Embryonic facial prominence (tissue), 1 donor: Measurements from ENCODE around the gene CLCF1.
A peak's percentile ranks its signal among the peaks of the same experiment; 100 is the strongest.

Source experiments
- DNase-seq: peaks from one replicate; pipeline ENCODE4 v3.0.0-alpha.2; 2016; ENCODE audit errors: extremely low spot score

Gene CLCF1

DNA sequence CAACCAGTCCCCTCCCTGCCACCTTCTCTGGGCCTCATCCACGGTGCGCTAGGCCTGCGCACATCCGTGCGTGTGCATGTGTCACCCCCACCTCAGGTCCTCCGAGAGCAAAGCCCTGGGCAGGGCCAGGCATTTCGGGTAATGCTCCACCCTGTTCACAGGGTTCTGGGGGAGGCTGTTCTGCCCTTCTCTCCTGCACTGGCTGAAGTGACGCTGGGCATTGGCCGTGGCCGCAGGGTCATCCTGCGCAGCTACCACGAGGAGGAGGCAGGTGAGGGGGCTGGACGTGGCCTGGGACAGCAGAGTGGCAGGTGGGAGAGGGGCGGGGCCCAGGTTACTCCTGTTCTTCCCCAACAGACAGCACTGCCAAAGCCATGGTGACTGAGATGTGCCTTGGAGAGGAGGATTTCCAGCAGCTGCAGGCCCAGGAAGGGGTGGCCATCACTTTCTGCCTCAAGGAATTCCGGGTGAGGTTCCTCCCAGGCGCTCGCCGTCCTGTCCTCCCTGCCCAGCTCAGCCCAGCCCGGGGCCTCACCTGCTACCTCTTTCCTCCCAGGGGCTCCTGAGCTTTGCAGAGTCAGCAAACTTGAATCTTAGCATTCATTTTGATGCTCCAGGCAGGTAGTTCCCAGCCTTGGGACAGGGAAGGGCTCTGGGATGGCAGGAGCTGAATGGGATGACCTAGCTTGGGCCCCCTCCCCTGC is 22.3 kb upstream of the CLCF1 start:
- no peak for DNase-seq

DNA sequence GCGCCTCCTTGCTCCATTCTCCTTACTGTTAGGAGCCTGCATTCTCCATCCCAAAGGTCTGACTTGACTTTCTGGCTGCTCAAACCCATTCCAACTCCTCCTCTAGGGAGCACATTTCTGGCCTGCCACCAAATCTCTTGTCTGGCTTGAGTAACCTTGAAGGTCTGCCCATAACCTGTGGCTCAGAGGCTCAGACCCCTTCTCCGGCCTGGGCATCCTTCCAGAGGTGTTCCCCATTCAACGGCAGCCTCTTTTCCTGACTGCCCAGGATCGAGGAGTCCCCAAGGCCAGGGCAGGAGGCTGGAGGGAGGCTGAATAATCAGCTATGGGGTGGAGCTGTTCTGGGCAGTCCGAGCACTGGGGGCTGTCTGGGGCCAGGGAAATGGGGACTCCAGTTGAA is 20.6 kb upstream of the CLCF1 start:
- DNase-seq = no peak

DNA sequence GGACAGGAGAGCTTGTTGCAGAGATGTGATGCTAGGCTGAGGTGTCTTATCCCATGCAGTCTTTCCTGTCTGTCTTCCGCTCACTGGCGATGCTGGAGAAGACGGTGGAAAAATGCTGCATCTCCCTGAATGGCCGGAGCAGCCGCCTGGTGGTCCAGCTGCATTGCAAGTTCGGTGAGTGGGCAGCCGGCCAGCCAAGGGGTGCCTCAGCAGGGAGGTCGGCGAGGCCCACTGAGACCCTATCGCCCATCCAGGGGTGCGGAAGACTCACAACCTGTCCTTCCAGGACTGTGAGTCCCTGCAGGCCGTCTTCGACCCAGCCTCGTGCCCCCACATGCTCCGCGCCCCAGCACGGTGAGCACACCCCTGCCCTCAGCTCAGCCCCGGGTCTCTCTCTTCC is 20.0 kb upstream of the CLCF1 start:
- DNase-seq = no peak

DNA sequence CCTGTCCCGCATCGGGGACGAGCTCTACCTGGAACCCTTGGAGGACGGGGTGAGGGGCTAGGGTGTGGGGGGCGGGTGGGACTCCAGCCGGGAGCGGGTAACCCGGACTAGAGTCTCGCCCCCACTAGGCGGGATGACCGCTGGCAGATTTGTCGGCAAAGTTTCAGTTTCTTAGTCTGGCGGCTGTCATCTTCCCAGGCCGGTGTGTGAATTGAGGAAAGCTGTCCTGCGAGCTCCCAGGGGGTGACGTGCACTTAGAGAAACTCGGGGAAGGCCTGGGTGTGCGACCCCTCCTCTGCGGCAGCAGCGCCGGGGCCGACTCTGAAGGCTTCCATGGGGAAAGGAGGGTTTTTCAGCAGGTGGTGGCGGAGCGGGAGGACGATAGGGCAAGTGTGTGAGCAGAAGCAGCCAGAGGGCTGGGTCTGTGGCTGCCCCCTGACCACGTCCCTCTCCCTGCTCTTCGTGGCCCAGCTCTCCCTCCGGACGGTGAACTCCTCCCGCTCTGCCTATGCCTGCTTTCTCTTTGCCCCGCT is 18.9 kb upstream of the CLCF1 start:
- no peak for DNase-seq

DNA sequence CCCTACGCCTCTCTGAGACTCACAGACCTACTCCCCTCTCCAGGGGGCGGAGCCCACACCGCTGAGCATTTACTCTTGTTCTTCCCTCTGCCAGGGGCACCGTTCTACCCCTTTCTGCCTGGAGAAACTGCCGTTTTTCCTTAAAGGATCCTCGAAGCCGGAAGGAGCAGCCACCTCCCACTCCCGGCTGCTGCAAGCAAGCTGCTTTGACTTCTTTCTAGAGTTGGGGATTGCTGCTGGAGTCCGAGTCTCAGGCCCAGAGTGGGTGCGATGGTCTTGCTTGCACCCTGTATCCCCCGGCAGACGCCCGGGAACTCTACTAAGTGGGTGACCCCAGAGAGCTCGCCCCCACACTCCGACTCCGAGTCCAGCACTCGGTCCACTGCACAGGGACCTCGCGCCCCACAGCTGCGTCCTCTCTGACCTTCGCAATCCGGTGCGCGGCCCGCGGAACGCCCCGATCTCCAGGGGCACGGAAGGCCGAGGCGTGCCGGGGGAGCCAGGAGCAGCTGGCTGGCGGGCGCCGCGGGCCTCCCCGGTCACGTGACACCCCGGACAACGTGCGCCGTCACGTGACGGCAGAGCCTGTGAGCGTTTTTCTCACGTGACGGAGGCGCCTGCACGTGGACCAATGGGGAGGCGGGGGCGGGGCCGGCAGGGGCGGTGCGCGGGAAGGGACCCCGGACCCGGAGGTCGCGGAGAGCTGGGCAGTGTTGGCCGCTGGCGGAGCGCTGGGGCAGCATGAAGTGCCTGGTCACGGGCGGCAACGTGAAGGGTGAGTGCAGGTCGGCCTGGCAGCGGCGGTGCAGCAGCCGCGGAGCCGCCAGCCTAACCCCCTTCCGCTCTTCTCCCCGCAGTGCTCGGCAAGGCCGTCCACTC is 18.1 kb upstream of the CLCF1 start, which contains the start of gene RAD9A:
TSS of gene RAD9A (plus strand) at position 683 of the 879 bp plus-strand sequence. CDS start at position 742, 59 bp downstream.
- DNase-seq = peak; percentile 87

DNA sequence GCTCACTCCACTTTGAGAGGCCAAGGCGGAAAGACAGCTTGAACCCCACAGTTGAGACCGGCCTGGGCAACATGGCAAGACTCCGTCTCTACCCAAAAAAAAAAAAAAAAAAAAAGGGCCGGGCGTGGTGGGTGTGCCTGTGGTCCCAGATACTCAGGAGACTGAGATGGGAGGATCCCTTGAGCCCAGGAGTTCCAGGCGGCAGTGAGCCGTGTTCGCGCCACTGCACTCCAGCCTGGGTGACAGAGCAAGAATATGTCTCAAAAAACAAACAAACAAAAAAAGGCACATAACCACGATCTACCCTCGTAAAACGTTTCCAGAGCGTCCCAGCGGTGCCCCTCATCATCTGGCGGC is 17.5 kb upstream of the CLCF1 start:
- DNase-seq = no peak

DNA sequence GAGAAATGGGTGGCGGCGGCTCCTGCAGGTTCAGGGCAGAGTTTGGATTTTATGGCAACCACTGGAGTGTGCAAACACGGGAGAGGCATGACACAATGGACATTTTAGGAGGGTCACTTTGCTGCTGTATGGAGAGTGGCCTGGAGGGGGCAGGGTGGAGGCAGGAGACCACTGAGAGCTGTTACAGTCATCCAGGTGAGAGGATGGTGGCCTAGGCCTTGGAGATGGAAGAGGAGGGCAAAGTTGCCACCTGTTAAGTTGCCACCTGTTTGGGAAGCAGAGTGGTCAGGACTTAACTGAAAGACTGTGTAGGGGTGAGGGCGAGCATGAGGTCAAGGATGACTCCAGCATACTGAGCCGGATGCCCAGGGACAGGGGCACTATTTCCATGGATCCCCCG is 16.1 kb upstream of the CLCF1 start:
- DNase-seq = no peak

DNA sequence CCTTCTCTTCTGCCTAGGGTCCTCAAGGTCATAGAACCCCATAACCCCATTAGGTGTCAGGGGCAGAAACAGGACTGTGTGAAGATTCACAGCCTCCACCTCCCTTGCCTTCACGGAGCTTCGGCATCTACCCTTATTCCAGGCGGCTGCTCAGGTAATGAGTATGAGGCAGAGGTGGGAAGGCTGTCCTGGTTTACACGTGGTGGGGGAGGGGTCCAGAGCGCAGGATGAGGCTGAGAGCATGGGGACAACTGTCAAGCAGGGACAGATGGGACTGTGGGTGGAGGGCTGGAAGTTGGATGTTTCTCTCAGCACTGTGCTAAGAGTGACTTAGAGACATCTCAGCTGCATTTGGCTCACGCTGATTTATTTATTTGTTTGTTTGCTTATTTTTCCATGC is 14.1 kb upstream of the CLCF1 start:
- no peak for DNase-seq

DNA sequence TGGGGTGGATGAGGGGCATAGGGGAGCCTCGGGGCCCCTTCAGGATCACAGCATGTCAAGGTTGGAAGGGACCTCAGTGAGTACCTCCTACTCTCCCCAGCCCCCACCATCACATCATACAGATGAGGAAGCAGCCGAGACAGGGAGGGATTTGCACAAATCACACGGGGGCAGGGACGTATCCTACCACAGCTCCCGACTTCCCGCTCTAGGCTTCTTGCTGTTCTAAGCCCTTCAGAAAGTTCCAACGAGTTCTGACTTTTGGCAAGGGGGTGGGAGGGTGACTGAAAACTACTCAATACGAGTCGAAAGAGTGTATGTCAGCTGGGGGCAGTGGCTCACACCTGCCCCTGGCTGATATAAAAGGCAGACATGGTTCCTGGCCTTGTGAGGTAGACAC is 13.7 kb upstream of the CLCF1 start:
- no peak for DNase-seq

DNA sequence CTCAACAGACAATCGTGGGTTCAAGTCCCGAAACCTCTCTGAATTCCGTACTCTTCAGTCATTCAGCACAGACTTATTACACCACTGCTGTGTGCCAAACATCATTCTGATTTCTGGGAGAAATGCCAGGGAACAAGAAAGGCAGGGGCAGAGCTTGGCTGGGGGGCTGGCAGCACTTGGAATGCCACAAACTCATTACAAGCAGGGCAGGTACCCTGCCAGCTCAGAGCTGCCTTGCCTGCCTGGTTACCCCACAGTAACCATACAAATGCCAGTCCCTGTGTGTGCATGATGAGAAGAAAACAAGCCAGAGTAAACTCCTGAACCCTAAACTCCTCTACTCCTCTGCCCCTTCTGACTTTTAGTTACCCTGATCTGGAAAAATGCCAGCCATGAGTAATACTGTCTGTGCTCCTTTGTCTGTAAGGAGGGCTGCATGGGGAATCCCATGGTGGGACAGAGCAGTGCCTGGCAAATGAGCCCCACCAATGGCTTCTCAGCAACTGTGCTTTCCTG is 11.5 kb upstream of the CLCF1 start:
- DNase-seq = no peak

DNA sequence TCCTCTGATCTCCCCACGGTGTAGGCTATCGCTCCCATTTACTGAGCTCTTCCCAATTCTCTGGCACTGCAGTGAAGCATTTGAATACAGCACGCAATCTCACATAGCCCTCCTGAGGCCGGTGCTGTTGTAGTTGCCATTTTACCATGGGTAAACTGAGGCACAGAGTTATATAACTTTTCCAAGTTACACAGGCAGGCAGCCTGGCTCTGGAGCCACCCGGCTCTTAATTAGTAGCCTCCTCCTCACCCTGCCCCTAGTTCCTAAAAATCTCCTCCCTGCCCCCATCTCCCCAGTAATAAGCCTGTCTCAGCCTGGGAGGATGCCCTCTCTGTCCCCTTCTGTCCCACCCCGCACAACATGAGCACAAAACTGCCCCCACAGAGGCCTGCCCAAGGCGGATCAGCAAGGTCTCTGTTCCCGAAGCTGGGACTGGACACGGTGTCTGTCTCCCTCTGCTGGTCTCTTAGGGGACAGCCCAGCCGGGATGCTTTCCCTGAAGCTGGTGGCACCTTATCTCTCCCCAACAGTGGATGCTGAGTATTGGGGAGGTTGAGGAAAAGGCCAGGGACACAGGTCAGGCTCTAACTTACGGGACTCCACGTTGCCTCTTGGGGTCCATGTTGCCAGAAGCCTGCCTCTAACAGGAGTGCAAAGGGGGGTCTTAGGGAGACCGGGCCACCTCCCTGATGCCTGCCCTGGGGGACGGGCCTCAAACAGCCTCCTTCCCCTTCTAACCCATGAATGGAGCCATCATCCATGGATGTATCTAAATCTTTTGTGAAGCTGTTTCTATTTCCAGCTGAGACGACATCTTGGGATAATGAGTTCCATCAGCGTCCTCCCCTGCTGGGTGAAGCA is 9.1 kb upstream of the CLCF1 start:
- no peak for DNase-seq

DNA sequence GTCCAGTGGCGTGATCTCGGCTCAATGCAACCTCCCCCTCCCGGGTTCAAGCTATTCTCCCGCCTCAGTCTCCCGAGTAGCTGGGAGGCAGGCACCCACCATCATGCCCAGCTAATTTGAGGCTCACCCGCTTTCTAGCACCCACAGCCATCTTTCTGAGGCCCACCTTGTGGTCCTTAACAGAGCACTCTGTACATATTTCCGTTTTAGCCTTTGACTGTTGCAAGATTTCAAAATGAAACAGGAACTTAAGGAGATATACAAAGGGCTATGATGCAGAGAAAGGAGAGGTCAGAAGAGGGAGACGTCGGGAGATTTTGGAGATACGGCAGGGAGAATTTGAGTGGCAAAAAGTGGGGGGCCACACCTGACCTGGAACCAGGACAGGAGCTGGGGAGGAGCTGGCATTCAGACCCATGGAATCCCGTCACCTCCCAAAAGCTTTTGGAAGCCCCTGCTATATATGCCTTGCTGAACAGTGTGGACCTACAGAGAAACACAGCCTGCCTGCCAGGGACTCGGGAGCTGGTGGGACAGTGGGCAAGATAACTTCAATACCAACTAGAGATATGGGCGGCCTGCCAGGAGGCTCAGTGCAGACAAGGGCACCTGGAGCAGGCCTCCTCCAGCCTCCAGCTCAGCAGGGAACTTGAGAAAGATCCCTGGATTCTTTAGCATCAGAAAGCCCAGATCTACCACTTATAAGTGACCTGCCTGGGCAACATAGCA is 8.0 kb upstream of the CLCF1 start:
- no peak for DNase-seq

DNA sequence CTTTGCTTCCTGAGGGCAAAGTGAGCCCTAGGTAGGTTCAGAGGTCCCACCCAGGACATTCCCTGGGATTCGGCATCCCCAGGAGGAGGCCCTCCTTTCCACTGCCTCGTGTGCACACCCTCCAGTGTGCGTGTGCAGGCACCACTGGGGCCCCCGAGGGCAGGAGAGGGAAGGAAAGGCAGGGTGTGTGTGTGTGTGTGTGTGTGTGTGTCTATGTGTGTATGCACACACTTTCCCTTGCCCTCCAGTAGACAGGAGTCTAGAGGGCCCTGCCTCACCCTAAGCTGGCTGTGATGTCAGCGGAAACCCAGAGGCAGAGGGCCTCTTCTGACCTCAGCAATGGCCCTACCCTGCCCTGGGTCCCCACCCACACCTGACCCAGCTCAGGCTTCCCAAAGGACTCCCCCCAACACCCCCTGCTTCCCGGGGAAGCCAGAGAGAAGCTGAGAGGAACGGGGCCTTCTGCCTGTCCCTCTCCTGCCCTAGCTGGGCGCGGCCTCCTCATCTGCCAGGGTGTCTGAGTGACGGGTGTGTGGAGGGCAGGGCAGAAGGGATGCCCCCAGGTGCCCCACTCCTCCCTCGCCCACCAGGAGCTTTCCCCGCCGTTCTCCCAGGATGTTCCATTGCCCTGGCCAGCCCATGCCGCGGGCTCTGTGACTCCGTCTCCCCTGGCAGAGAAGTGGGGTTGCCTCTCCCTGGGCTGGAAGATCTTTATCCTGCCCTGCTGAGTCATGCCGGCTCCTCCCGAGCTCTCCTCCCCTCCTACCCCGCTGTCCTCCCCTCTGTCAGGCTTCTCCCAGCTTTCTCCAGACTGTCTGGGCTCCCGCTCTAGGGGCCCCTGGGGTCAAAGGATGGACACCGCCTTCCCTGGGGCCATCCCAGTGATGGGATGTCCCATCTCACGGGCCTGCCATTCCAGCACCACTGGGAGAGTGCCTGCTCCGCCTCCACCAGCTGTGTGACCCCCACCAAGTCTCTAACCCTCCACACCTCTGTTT is 6.0 kb upstream of the CLCF1 start:
- DNase-seq = no peak

DNA sequence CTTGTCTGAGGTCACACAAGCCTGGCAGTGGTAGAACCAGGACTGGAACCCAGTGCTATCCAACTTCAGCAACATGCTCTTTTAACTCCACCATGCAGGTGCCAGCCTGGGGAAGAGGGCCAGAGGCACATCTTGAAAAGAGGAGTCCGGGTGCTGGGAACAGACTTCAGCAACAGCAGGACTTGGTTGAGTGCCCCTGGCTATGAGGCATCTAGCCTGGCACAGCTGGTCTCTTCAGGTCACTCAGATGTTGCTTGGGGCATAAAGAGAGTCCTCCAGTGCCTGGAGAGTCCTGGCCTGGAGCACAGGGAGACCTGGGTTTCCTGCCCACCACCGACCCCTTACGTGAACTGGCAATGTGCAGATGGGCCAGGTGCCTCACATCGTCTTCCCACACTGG is 5.1 kb upstream of the CLCF1 start:
- DNase-seq = no peak

DNA sequence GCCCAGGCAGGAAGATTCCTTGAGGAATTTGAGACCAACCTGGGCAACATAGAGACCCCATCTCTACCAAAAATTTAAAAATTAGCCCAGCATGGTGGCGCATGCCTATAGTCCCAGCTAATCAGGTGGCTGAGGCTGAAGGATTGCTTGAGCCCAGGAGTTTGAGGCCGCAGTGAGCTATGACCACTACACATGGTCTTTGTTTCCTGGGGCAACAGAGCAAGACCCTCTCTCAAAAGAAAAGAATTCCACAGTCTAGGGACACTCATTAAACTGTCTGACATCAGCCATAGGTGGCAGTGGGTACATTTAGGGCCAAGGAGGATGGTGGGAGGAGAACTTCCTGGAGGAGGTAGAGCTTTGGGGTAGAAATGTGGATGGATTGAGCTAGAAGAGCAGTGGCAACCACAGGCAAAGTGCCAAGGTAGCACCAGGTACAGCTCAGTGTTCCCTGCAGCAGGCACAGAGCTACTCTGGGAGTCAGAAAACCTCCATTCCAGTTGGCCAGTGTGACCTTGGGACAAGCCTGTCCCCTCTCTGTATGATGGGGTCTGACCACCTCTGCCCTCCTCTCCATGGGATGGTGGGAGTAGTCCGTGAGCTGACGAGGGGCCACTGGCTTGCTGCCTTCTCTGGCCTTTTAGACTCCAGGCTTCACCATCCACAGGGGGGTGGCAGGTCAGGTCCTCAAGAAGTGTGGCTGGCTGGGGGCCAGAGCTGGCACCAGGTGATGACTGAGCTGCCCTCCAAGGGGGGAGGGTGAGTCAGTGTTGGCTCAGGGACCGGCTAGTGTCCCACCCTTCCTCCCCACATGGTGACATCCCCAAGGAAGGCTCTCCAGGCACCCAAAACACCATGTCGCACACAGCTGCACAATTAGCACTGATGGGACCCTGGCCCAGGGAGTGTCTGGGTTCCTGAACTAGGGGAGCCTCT is 3.7 kb upstream of the CLCF1 start:
- DNase-seq = no peak

DNA sequence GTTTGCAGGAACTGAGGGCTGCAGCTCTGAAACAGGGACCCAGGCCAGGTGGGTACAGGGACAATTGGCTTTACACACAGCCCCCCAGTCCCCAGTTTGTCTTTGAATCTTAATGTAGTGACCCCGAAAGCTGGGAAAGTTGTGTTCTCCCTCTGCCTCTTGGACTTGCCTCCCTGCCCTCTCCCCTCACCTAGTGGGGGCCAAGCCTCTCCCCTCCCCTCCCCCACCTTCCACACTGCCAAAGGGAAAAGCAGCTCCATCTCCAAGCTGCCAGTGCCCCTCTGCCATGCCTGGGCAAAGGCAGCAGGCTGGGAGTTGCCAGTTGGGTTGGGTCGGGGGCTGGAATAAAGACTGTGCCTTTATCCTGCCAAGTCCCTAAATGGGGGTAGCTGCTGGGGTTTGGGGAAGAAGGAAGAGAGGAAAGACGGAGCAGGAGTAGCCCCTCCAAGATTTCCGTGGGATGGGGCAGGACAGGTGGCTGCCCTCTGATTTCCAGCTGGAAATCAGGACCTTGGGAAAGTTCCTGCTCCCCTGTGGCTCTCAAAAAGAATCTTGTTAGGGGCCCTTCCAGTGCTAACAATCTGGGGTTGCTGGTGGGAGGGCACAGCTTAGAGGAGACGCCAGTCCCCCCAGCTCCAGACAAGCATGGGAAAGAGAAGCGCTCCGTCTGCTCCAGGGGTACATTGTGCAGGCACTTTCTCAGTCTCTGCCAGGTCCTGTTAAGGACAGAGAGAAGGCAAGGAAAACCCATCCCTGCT is 2.8 kb upstream of the CLCF1 start:
- DNase-seq = no peak

DNA sequence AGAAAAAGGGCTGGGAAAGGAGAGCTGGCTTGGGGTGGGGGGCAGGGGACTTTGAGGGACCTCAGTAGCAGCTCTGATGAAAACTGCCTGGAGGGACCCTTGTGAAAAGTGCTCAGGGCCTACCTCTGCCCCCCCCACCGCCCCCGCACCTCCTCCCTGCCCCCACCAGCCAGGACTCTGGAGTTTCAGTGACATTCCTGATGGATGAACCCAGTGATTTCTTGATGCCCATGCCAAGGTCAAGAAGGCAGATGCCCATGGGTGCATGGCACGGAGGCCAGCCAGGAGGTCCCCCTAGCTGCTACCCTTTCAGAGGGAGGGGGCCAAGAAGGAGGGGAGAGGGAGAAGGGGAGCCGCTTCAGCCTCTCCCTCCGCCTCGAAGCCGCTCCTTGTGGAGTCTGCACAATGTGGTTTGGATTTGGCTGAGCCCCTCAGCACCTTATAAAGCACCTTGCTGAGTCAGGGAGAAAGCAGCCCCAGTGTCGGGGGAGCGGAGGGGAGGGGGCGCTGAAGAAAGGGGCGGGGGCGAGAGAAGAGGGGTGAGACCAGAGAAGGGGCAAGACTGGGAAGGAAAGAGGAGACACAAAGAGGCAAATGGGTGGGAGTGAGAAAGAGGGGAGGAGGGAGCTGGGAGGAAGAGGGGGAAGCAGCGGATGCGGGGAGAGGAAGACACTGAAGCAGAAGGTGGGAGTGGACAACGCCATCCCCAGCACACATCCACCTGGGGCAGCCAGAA is 2.1 kb upstream of the CLCF1 start:
- no peak for DNase-seq
